ENCODE results near the gene ZNF22.

DNA sequence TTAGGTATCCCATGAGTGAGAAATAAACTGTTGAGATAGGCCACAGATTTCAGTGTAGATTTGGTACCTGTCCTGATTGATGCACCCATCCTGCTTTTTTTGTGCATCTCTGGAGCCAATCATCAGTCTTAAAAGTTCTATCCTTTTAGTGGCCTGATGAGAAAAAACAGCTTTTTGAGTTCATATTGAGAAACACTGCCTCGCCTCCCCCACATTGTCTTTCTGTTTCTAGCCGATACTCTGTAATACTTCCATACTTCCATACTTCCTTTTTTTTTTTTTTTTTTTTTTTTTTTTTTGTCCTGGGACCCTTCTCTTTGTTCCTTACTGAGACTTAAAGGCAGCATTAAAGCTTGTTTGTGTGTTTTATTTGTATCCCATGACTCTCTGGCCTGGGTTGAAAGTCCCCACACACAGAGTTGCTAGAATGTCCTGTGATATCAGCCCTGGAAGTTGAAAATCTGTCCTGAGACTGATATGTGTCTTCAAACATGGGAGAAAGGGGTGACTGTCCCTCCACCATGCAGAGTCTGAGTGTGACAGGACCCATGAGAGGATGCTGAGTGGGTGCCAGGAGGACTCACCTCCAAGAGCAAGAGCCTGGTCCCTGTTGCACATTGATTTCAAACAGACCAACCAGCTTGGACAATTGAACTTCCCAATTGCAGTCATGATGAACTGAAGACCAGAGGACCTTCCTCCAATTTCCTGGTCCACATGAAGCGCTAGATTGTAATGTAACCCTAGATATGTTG is 5.7 kb downstream of the ZNF22 start:
- TF ChIP-seq CBX3 (IDR thresholded peaks at IDR 0.05; ENCODE audit: low read depth) = no peak
- no peak for TF ChIP-seq ATF3 (IDR thresholded peaks at IDR 0.05)
- TF ChIP-seq, protein P1, sequence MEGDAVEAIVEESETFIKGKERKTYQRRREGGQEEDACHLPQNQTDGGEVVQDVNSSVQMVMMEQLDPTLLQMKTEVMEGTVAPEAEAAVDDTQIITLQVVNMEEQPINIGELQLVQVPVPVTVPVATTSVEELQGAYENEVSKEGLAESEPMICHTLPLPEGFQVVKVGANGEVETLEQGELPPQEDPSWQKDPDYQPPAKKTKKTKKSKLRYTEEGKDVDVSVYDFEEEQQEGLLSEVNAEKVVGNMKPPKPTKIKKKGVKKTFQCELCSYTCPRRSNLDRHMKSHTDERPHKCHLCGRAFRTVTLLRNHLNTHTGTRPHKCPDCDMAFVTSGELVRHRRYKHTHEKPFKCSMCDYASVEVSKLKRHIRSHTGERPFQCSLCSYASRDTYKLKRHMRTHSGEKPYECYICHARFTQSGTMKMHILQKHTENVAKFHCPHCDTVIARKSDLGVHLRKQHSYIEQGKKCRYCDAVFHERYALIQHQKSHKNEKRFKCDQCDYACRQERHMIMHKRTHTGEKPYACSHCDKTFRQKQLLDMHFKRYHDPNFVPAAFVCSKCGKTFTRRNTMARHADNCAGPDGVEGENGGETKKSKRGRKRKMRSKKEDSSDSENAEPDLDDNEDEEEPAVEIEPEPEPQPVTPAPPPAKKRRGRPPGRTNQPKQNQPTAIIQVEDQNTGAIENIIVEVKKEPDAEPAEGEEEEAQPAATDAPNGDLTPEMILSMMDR (IDR thresholded peaks at IDR 0.05 in 2 of 3, conservative IDR thresholded peaks at IDR 0.05 in 1 of 3; ENCODE audit: borderline replicate concordance in 1 of 3, insufficient read depth in 1 of 3, low read depth in 2 of 3, low read length in 2 of 3) = no peak
- TF ChIP-seq, protein P2, sequence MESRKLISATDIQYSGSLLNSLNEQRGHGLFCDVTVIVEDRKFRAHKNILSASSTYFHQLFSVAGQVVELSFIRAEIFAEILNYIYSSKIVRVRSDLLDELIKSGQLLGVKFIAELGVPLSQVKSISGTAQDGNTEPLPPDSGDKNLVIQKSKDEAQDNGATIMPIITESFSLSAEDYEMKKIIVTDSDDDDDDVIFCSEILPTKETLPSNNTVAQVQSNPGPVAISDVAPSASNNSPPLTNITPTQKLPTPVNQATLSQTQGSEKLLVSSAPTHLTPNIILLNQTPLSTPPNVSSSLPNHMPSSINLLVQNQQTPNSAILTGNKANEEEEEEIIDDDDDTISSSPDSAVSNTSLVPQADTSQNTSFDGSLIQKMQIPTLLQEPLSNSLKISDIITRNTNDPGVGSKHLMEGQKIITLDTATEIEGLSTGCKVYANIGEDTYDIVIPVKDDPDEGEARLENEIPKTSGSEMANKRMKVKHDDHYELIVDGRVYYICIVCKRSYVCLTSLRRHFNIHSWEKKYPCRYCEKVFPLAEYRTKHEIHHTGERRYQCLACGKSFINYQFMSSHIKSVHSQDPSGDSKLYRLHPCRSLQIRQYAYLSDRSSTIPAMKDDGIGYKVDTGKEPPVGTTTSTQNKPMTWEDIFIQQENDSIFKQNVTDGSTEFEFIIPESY (IDR thresholded peaks at IDR 0.05; ENCODE audit: extremely low read depth, insufficient replicate concordance, low read length) = no peak
- TF ChIP-seq REST (IDR thresholded peaks at IDR 0.05; ENCODE audit: low read depth) = no peak
- TF ChIP-seq EZH2 (IDR thresholded peaks at IDR 0.05) = no peak
- no peak for TF ChIP-seq POLR2AphosphoS5 (IDR thresholded peaks at IDR 0.05; ENCODE audit: low read depth, low read length)
